Prostate gland (tissue), 2 donors: ENCODE results near the gene C1orf159.

Experiments used
- POLR2A ChIP-seq: fragments of 450-650 bp; IDR thresholded peaks from one replicate; pipeline ENCODE4 v1.6.1; 2016; ENCODE audit warnings: antibody characterized with exemption, mild to moderate bottlenecking
- POLR2AphosphoS5 ChIP-seq: sonication (generic); formaldehyde crosslinking; IDR thresholded peaks from one replicate; pipeline ENCODE4 v1.6.1; 2017; ENCODE audit warnings: antibody characterized with exemption
- TF ChIP-seq, protein P1 (sequence below), 4 experiments: fragments of 200-600 bp in 2 of 4; fragments of 450-650 bp in 2 of 4; sonication (generic) in 2 of 4; IDR thresholded peaks; 1 replicate in 3 of 4; 2 replicates in 1 of 4; pipeline ENCODE4 v1.5.1; 2016 to 2019; ENCODE audit warnings: antibody characterized with exemption in 4 of 4, mild to moderate bottlenecking in 2 of 4, moderate library complexity in 2 of 4

DNA sequence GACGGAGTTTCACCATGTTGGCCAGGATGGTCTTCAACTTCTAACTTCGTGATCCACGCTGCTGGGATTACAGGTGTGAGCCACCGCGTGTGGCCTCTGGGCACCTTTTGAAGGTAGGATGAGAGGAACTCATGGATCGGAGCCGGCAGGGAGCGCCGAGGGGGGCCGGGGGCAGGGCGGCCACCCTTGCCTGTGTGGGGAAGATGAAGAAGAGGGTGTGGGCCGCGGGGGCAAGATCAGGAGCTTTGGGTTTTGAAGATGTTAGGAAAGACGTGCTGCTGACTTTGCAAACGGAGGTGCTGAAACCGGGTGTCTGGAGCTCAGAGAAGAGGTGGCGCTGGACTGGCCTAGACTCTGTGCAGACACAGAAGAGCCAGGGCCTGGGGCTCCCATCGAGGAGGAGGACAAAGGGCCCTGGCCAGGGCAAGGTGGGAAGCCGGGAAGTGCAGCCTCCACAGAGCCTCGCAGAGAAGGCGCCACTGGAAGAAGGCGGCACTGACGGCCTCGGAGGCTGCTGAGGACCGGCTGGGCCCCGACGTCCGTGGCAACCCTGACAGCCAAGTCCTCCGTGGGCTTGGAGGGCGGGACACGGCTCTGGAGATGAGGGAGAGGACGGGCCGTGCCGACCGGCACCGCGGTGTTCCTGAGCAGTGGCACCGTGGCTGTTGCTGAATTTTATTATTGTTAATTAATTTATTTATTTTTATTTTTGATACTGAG, 55.4 kb downstream of the C1orf159 start:
- TF ChIP-seq, protein P1, sequence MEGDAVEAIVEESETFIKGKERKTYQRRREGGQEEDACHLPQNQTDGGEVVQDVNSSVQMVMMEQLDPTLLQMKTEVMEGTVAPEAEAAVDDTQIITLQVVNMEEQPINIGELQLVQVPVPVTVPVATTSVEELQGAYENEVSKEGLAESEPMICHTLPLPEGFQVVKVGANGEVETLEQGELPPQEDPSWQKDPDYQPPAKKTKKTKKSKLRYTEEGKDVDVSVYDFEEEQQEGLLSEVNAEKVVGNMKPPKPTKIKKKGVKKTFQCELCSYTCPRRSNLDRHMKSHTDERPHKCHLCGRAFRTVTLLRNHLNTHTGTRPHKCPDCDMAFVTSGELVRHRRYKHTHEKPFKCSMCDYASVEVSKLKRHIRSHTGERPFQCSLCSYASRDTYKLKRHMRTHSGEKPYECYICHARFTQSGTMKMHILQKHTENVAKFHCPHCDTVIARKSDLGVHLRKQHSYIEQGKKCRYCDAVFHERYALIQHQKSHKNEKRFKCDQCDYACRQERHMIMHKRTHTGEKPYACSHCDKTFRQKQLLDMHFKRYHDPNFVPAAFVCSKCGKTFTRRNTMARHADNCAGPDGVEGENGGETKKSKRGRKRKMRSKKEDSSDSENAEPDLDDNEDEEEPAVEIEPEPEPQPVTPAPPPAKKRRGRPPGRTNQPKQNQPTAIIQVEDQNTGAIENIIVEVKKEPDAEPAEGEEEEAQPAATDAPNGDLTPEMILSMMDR (IDR thresholded peaks at IDR 0.05), result no peak
- no peak for TF ChIP-seq POLR2A
- no peak for TF ChIP-seq POLR2AphosphoS5
